H9 (cell line): ENCODE data around the gene CLDN18. TPM values are rescaled to one million over a fixed set of nuclear protein-coding genes. Genes with fewer than 3 reads are reported as not detected.

Experiments used
- DNase-seq: peaks from one replicate; pipeline ENCODE4 v3.0.0-alpha.2; 2017
- H2AFZ ChIP-seq: one replicate; pipeline ENCODE4 v1.6.1; 2013; ENCODE audit warnings: mild to moderate bottlenecking, low read length, control low read depth, moderate library complexity
- H2AK5ac ChIP-seq: 2 replicates; pipeline ENCODE4 v1.6.1; 2013; ENCODE audit warnings: low read length, control low read depth, mixed read lengths; ENCODE audit not compliant: insufficient read length
- H2BK120ac ChIP-seq: one replicate; pipeline ENCODE4 v1.6.1; 2013; ENCODE audit warnings: low read depth, mild to moderate bottlenecking, low read length, control low read depth, inconsistent platforms; ENCODE audit not compliant: poor library complexity, severe bottlenecking
- H2BK12ac ChIP-seq: 2 replicates; pipeline ENCODE4 v1.6.1; 2013; ENCODE audit warnings: low read length, control low read depth, mixed read lengths, low read depth; ENCODE audit not compliant: insufficient read length
- H2BK15ac ChIP-seq: 2 replicates; pipeline ENCODE4 v1.6.1; 2013; ENCODE audit warnings: low read depth, low read length, control low read depth
- H2BK20ac ChIP-seq: one replicate; pipeline ENCODE4 v1.6.1; 2013; ENCODE audit warnings: low read depth, mild to moderate bottlenecking, low read length, control low read depth, inconsistent platforms; ENCODE audit not compliant: poor library complexity, severe bottlenecking
- H2BK5ac ChIP-seq: 2 replicates; pipeline ENCODE4 v1.6.1; 2013; ENCODE audit warnings: low read length, control low read depth, mixed read lengths; ENCODE audit not compliant: insufficient read length
- H3K14ac ChIP-seq: 2 replicates; pipeline ENCODE4 v1.6.1; 2013; ENCODE audit warnings: low read length, control low read depth; ENCODE audit not compliant: insufficient read depth
- H3K18ac ChIP-seq: 2 replicates; pipeline ENCODE4 v1.6.1; 2013; ENCODE audit warnings: low read depth, mild to moderate bottlenecking, mixed read lengths, low read length, control low read depth; ENCODE audit not compliant: insufficient read length
- H3K23ac ChIP-seq: 2 replicates; pipeline ENCODE4 v1.6.1; 2013; ENCODE audit warnings: low read length, control low read depth, mixed read lengths, low read depth; ENCODE audit not compliant: insufficient read length
- H3K23me2 ChIP-seq: 2 replicates; pipeline ENCODE4 v1.6.1; 2013; ENCODE audit warnings: low read depth, mild to moderate bottlenecking, mixed read lengths, low read length, control low read depth; ENCODE audit not compliant: insufficient read length, poor library complexity, severe bottlenecking
- H3K27ac ChIP-seq: 2 replicates; pipeline ENCODE4 v1.5.1; 2013; ENCODE audit warnings: low read length, control low read depth, mixed read lengths, low read depth; ENCODE audit not compliant: insufficient read length
- H3K27me3 ChIP-seq: 2 replicates; pipeline ENCODE4 v1.6.1; 2013; ENCODE audit warnings: low read length, control low read depth, inconsistent platforms; ENCODE audit not compliant: insufficient read depth
- H3K4ac ChIP-seq: 2 replicates; pipeline ENCODE4 v1.6.1; 2013; ENCODE audit warnings: low read depth, mild to moderate bottlenecking, control low read depth, inconsistent platforms, low read length, moderate library complexity
- H3K4me1 ChIP-seq: 2 replicates; pipeline ENCODE4 v1.6.1; 2013; ENCODE audit warnings: low read length, control low read depth, inconsistent platforms; ENCODE audit not compliant: insufficient read depth
- H3K4me2 ChIP-seq: 2 replicates; pipeline ENCODE4 v1.6.1; 2013; ENCODE audit warnings: low read length, control low read depth, mixed read lengths; ENCODE audit not compliant: insufficient read length, insufficient read depth
- H3K56ac ChIP-seq: 2 replicates; pipeline ENCODE4 v1.6.1; 2013; ENCODE audit warnings: low read depth, mild to moderate bottlenecking, mixed read lengths, low read length, control low read depth; ENCODE audit not compliant: insufficient read length
- H3K79me1 ChIP-seq: 2 replicates; pipeline ENCODE4 v1.6.1; 2013; ENCODE audit warnings: low read depth, mild to moderate bottlenecking, moderate library complexity, low read length, control low read depth, inconsistent platforms; ENCODE audit not compliant: insufficient read depth, poor library complexity, severe bottlenecking
- H3K79me2 ChIP-seq: 2 replicates; pipeline ENCODE4 v1.6.1; 2013; ENCODE audit warnings: low read length, control low read depth, inconsistent platforms; ENCODE audit not compliant: insufficient read depth
- H3K9ac ChIP-seq: 2 replicates; pipeline ENCODE4 v1.6.1; 2013; ENCODE audit warnings: low read length, control low read depth, mixed read lengths; ENCODE audit not compliant: insufficient read length; ENCODE audit errors: extremely low read depth
- H3K9me3 ChIP-seq: one replicate; pipeline ENCODE4 v1.6.1; 2013; ENCODE audit warnings: low read depth, low read length, inconsistent platforms; ENCODE audit not compliant: control insufficient read depth
- H3T11ph ChIP-seq: one replicate; pipeline ENCODE4 v1.6.1; 2013; ENCODE audit warnings: mild to moderate bottlenecking, low read length, control low read depth, inconsistent platforms
- H4K20me1 ChIP-seq: one replicate; pipeline ENCODE4 v1.6.1; 2013; ENCODE audit not compliant: control insufficient read depth, insufficient read length, insufficient read depth
- H4K5ac ChIP-seq: 2 replicates; pipeline ENCODE4 v1.6.1; 2013; ENCODE audit warnings: low read depth, mild to moderate bottlenecking, mixed read lengths, low read length, control low read depth; ENCODE audit not compliant: insufficient read length
- H4K8ac ChIP-seq: replicated peaks from 2 replicates; pipeline ENCODE4 v1.6.1; 2013; ENCODE audit warnings: low read length, control low read depth, mixed read lengths, low read depth; ENCODE audit not compliant: insufficient read length
- H4K91ac ChIP-seq: 2 replicates; pipeline ENCODE4 v1.6.1; 2013; ENCODE audit warnings: low read depth, mild to moderate bottlenecking, moderate library complexity, mixed read lengths, low read length, control low read depth; ENCODE audit not compliant: insufficient read length
- H3K27ac Mint-ChIP-seq, 3 experiments: 2 replicates in 2 of 3; 3 replicates in 1 of 3; pipeline ENCODE4 v1.8.0; 2020 to 2021; ENCODE audit warnings: mixed read lengths in 3 of 3, mild to moderate bottlenecking in 1 of 3, moderate library complexity in 1 of 3
- H3K27me3 Mint-ChIP-seq: 2 replicates; pipeline ENCODE4 v1.8.0; 2021; ENCODE audit warnings: low read depth, mild to moderate bottlenecking, moderate library complexity, mixed read lengths
- H3K36me3 Mint-ChIP-seq, 3 experiments: 2 replicates in 2 of 3; 3 replicates in 1 of 3; pipeline ENCODE4 v1.8.0; 2020 to 2021; ENCODE audit warnings: low read depth in 3 of 3, mixed read lengths in 3 of 3; ENCODE audit not compliant: insufficient read depth in 1 of 3
- H3K4me1 Mint-ChIP-seq, 2 experiments: 2 replicates each; pipeline ENCODE4 v1.8.0; 2020; ENCODE audit warnings: mixed read lengths in 2 of 2
- H3K4me3 Mint-ChIP-seq, 2 experiments: 2 replicates in 1 of 2; 3 replicates in 1 of 2; pipeline ENCODE4 v1.8.0; 2020 to 2021; ENCODE audit warnings: mild to moderate bottlenecking in 2 of 2, mixed read lengths in 2 of 2, moderate library complexity in 1 of 2
- H3K9me3 Mint-ChIP-seq, 2 experiments: 2 replicates in 1 of 2; 3 replicates in 1 of 2; pipeline ENCODE4 v1.8.0; 2020; ENCODE audit warnings: mild to moderate bottlenecking in 2 of 2, mixed read lengths in 2 of 2, moderate library complexity in 1 of 2
- WGBS: extraction: QIAGEN DNeasy Blood & Tissue Kit; methylation state at CpG from one replicate; pipeline ENCODE4 v1.1.7; 2013; ENCODE audit warnings: missing lambda C conversion rate, low lambda C conversion rate, mixed read lengths; ENCODE audit not compliant: insufficient read length; ENCODE audit errors: extremely low coverage; 5-methylcytosine and 5-hydroxymethylcytosine counted together
- total RNA-seq: library from RNA; stranded (reverse); gene quantifications from 2 replicates; pipeline ENCODE4 v1.2.1, GENCODE V29; 2021
- TF ChIP-seq, protein P1 (sequence below): fragments of 200-600 bp; sonication (generic); conservative IDR thresholded peaks from 3 replicates; pipeline ENCODE4 v1.8.0; 2021; ENCODE audit warnings: antibody characterized with exemption, mild to moderate bottlenecking

CLDN18 gene
- total RNA-seq, 1 experiment from 2014 or later: not detected

DNA sequence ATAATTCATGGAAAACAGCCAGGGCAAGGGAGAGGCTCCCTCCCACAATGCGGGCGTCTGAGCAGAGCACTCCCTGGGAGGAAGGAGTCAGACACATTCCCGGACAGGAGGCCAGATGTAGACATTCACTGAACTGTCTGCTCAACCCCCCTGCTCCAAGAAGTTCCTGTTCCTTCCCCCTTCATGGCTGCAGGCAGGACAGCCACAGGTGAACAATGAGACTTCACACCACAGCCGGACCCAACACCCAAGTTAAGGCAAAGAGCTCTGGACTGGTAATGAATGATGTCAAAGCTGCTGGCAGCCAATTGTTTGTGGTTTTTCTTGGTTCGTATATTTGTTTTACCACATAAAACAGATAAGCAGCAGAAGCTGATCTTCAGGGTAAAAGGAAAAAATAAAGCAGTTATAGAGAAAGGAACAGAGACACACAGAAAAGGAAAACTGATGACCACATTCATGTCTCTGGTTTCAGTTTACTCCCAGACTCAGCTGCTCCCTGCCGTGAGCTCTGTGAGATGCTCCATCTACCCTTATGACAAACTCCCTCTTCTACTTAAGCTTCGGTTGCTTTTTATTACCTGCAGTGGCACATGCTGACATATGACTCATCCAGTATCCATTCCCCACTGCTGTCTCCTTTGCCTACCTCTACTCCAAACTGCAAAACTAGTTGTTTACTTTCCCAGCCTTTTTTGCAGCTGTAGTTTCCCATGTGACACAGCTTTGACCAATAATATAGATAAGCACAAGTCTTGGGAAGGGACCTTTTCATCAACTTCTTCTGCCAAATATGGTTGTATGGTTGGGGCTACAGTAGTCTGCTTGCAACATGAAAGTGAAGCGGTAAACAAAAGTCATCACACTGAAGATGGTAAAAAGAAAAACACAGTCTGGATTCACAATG lies 72.4 kb downstream of the CLDN18 start:
- Mint-ChIP-seq H3K4me3 (no peak overlapping the region), H3K9me3 (no peaks in the 10 kb centered on the region), H3K4me1 (peaks cover 0 to 8% of the 10 kb centered on the region in 2 experiments; a peak in 1 of 4 replicates), H3K27me3 (no peaks in the 10 kb centered on the region), H3K27ac (no peak overlapping the region; a peak in 1 of 7 replicates), H3K36me3 (peaks cover 20 to 51% (median 42%) of the 10 kb centered on the region in 3 experiments)
- Histone ChIP-seq H3K9me3 (no peaks in the 10 kb centered on the region), H3K79me2 (no peaks in the 10 kb centered on the region), H4K20me1 (no peaks in the 10 kb centered on the region), H3K23me2 (no peaks in the 10 kb centered on the region), H3K27me3 (no peaks in the 10 kb centered on the region), H2BK20ac (no peak overlapping the region), H3K18ac (no peak overlapping the region), H3K23ac (no peak overlapping the region), H3K27ac (no peak overlapping the region), H3K4ac (no peak overlapping the region), H4K91ac (no peak overlapping the region), H3K9ac (no peak overlapping the region), H3T11ph (no peak overlapping the region), H3K4me1 (no peaks in the 10 kb centered on the region), H3K14ac (no peak overlapping the region), H3K56ac (no peak overlapping the region), H2BK5ac (no peak overlapping the region), H4K8ac (no peak overlapping the region), H3K79me1 (no peaks in the 10 kb centered on the region), H2BK120ac (no peak overlapping the region), H2AFZ (no peak overlapping the region), H4K5ac (no peak overlapping the region), H2BK12ac (no peak overlapping the region), H2BK15ac (no peak overlapping the region), H3K4me2 (no peak overlapping the region), H2AK5ac (no peak overlapping the region)
- no CpG with 5 or more reads among the region's 8 CpGs for WGBS
- DNase-seq: no peak
- TF ChIP-seq, protein P1, sequence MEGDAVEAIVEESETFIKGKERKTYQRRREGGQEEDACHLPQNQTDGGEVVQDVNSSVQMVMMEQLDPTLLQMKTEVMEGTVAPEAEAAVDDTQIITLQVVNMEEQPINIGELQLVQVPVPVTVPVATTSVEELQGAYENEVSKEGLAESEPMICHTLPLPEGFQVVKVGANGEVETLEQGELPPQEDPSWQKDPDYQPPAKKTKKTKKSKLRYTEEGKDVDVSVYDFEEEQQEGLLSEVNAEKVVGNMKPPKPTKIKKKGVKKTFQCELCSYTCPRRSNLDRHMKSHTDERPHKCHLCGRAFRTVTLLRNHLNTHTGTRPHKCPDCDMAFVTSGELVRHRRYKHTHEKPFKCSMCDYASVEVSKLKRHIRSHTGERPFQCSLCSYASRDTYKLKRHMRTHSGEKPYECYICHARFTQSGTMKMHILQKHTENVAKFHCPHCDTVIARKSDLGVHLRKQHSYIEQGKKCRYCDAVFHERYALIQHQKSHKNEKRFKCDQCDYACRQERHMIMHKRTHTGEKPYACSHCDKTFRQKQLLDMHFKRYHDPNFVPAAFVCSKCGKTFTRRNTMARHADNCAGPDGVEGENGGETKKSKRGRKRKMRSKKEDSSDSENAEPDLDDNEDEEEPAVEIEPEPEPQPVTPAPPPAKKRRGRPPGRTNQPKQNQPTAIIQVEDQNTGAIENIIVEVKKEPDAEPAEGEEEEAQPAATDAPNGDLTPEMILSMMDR: no peak
